GM12878 (cell line): Measurements from ENCODE around the gene SMARCC1.

Experiments
- EGR1 ChIP-seq, 2 experiments: IDR thresholded peaks; 1 replicate in 1 of 2; 2 replicates in 1 of 2; pipeline ENCODE4 v1.6.1; 2011 to 2012; ENCODE audit warnings: low read depth in 2 of 2, low read length in 2 of 2, borderline replicate concordance in 1 of 2, mild to moderate bottlenecking in 1 of 2, moderate library complexity in 1 of 2
- EZH2 ChIP-seq: IDR thresholded peaks from 2 replicates; pipeline ENCODE4 v1.6.1; 2012; ENCODE audit warnings: low read depth, mild to moderate bottlenecking, control low read depth, inconsistent platforms, low read length, borderline replicate concordance; ENCODE audit not compliant: control insufficient read depth
- GABPA ChIP-seq: IDR thresholded peaks from 2 replicates; pipeline ENCODE4 v1.6.1; 2014; ENCODE audit warnings: antibody characterized with exemption, low read depth, mild to moderate bottlenecking, inconsistent platforms
- HDAC6 ChIP-seq: fragments of 200-600 bp; sonication (generic); IDR thresholded peaks from one replicate; pipeline ENCODE4 v1.8.0; 2017; ENCODE audit warnings: antibody characterized with exemption; ENCODE audit not compliant: unreplicated experiment
- JUNB ChIP-seq: IDR thresholded peaks from 2 replicates; pipeline ENCODE4 v1.6.1; 2016; ENCODE audit warnings: antibody characterized with exemption, mild to moderate bottlenecking
- MYC ChIP-seq: IDR thresholded peaks from 2 replicates; pipeline ENCODE4 v1.6.1; 2011; ENCODE audit warnings: mild to moderate bottlenecking, low read length, moderate library complexity, inconsistent platforms; ENCODE audit not compliant: insufficient read depth, insufficient replicate concordance, insufficient read length, severe bottlenecking
- POLR2A ChIP-seq: IDR thresholded peaks from 2 replicates; pipeline ENCODE4 v1.6.1; 2011; ENCODE audit warnings: low read depth, mild to moderate bottlenecking, low read length
- RCOR1 ChIP-seq: conservative IDR thresholded peaks from 2 replicates; pipeline ENCODE4 v1.6.1; 2012; ENCODE audit warnings: low read depth, low read length, improper control_type of control experiment
- RFX5 ChIP-seq: IDR thresholded peaks from 2 replicates; pipeline ENCODE4 v1.6.1; 2011; ENCODE audit warnings: low read depth, low read length, improper control_type of control experiment
- SMAD5 ChIP-seq: IDR thresholded peaks from 2 replicates; pipeline ENCODE4 v1.6.1; 2016; ENCODE audit warnings: antibody characterized with exemption, low read depth
- SMC3 ChIP-seq: IDR thresholded peaks from 2 replicates; pipeline ENCODE4 v1.6.1; 2011; ENCODE audit warnings: low read length, improper control_type of control experiment, borderline replicate concordance
- TF ChIP-seq, protein P1 (sequence below): IDR thresholded peaks from 2 replicates; pipeline ENCODE4 v1.6.1; 2012; ENCODE audit warnings: mild to moderate bottlenecking, low read depth, low read length
- TF ChIP-seq, protein P2 (sequence below): fragments of 150-350 bp; IDR thresholded peaks from 2 replicates; pipeline ENCODE4 v1.6.1; 2014; ENCODE audit warnings: mild to moderate bottlenecking, low read depth, low read length
- TF ChIP-seq, protein P3 (sequence below), 3 experiments: IDR thresholded peaks in 2 of 3; conservative IDR thresholded peaks in 1 of 3; 2 replicates each; pipeline ENCODE4 v1.5.1; 2011; ENCODE audit warnings: low read depth in 3 of 3, low read length in 3 of 3, mild to moderate bottlenecking in 3 of 3, control low read depth in 2 of 3, moderate library complexity in 2 of 3, inconsistent platforms in 1 of 3, mixed read lengths in 1 of 3; ENCODE audit not compliant: control insufficient read depth in 2 of 3, insufficient read depth in 1 of 3; ENCODE audit errors: extremely low read depth in 1 of 3

DNA sequence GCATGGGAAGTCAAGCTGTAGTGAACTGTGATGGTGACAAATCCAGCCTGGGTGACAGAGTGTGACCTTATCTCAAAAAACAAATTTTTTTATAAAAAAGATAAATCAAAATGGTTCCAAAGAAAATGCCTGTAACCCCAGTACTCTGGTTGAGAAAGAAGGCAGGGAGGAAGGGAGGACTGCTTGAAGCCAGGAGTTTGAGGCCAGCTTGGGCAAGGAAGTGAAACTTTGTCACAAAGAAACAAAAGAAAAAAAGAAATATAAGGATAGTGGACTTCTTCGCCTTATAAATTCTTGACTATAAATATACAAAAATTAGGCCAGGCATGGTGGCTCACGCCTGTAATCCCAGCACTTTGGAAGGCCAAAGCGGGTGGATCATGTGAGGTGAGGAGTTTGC lies 34.1 kb downstream of the SMARCC1 start:
- TF ChIP-seq EZH2: no peak
- TF ChIP-seq, protein P1, sequence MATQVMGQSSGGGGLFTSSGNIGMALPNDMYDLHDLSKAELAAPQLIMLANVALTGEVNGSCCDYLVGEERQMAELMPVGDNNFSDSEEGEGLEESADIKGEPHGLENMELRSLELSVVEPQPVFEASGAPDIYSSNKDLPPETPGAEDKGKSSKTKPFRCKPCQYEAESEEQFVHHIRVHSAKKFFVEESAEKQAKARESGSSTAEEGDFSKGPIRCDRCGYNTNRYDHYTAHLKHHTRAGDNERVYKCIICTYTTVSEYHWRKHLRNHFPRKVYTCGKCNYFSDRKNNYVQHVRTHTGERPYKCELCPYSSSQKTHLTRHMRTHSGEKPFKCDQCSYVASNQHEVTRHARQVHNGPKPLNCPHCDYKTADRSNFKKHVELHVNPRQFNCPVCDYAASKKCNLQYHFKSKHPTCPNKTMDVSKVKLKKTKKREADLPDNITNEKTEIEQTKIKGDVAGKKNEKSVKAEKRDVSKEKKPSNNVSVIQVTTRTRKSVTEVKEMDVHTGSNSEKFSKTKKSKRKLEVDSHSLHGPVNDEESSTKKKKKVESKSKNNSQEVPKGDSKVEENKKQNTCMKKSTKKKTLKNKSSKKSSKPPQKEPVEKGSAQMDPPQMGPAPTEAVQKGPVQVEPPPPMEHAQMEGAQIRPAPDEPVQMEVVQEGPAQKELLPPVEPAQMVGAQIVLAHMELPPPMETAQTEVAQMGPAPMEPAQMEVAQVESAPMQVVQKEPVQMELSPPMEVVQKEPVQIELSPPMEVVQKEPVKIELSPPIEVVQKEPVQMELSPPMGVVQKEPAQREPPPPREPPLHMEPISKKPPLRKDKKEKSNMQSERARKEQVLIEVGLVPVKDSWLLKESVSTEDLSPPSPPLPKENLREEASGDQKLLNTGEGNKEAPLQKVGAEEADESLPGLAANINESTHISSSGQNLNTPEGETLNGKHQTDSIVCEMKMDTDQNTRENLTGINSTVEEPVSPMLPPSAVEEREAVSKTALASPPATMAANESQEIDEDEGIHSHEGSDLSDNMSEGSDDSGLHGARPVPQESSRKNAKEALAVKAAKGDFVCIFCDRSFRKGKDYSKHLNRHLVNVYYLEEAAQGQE: no peak
- TF ChIP-seq, protein P2, sequence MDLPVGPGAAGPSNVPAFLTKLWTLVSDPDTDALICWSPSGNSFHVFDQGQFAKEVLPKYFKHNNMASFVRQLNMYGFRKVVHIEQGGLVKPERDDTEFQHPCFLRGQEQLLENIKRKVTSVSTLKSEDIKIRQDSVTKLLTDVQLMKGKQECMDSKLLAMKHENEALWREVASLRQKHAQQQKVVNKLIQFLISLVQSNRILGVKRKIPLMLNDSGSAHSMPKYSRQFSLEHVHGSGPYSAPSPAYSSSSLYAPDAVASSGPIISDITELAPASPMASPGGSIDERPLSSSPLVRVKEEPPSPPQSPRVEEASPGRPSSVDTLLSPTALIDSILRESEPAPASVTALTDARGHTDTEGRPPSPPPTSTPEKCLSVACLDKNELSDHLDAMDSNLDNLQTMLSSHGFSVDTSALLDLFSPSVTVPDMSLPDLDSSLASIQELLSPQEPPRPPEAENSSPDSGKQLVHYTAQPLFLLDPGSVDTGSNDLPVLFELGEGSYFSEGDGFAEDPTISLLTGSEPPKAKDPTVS: no peak
- TF ChIP-seq EGR1 (IDR thresholded peaks at IDR 0.05; ENCODE audit: borderline replicate concordance in 1 of 2, low read depth in 2 of 2, low read length in 2 of 2): no peak
- no peak for TF ChIP-seq MYC
- TF ChIP-seq, protein P3, sequence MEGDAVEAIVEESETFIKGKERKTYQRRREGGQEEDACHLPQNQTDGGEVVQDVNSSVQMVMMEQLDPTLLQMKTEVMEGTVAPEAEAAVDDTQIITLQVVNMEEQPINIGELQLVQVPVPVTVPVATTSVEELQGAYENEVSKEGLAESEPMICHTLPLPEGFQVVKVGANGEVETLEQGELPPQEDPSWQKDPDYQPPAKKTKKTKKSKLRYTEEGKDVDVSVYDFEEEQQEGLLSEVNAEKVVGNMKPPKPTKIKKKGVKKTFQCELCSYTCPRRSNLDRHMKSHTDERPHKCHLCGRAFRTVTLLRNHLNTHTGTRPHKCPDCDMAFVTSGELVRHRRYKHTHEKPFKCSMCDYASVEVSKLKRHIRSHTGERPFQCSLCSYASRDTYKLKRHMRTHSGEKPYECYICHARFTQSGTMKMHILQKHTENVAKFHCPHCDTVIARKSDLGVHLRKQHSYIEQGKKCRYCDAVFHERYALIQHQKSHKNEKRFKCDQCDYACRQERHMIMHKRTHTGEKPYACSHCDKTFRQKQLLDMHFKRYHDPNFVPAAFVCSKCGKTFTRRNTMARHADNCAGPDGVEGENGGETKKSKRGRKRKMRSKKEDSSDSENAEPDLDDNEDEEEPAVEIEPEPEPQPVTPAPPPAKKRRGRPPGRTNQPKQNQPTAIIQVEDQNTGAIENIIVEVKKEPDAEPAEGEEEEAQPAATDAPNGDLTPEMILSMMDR (IDR thresholded peaks at IDR 0.05 in 2 of 3, conservative IDR thresholded peaks at IDR 0.05 in 1 of 3; ENCODE audit: control insufficient read depth in 2 of 3, extremely low read depth in 1 of 3, insufficient read depth in 1 of 3, low read depth in 3 of 3, low read length in 3 of 3): no peak
- no peak for TF ChIP-seq RFX5
- TF ChIP-seq JUNB: no peak
- no peak for TF ChIP-seq POLR2A
- TF ChIP-seq GABPA: no peak
- no peak for TF ChIP-seq RCOR1
- TF ChIP-seq SMC3: no peak
- TF ChIP-seq SMAD5: no peak
- no peak for TF ChIP-seq HDAC6
